H1 (cell line): ENCODE data around the gene TDRD3.

ENCODE experiments used
- CEBPB ChIP-seq: IDR thresholded peaks from 2 replicates; pipeline ENCODE4 v1.6.1; 2012; ENCODE audit warnings: low read depth, low read length
- CREB1 ChIP-seq: IDR thresholded peaks from 2 replicates; pipeline ENCODE4 v1.6.1; 2012; ENCODE audit warnings: inconsistent platforms
- EP300 ChIP-seq, 2 experiments: IDR thresholded peaks; 1 replicate in 1 of 2; 2 replicates in 1 of 2; pipeline ENCODE4 v1.6.1; 2011 to 2012; ENCODE audit warnings: low read depth in 2 of 2, low read length in 2 of 2, mild to moderate bottlenecking in 2 of 2, borderline replicate concordance in 1 of 2, inconsistent platforms in 1 of 2, moderate library complexity in 1 of 2
- EZH2 ChIP-seq: fragments of 200-600 bp; sonication (generic); IDR thresholded peaks from 2 replicates; pipeline ENCODE4 v1.7.1; 2012; ENCODE audit warnings: low read depth, mild to moderate bottlenecking, moderate library complexity, low read length, inconsistent platforms; ENCODE audit not compliant: severe bottlenecking
- JUN ChIP-seq: IDR thresholded peaks from 2 replicates; pipeline ENCODE4 v1.6.1; 2011; ENCODE audit warnings: low read depth, mild to moderate bottlenecking, improper control_type of control experiment, low read length
- RAD21 ChIP-seq, 2 experiments: IDR thresholded peaks in 1 of 2; conservative IDR thresholded peaks in 1 of 2; 2 replicates each; pipeline ENCODE4 v1.6.1; 2011; ENCODE audit warnings: low read depth in 2 of 2, low read length in 2 of 2, improper control_type of control experiment in 1 of 2, inconsistent platforms in 1 of 2, mild to moderate bottlenecking in 1 of 2, moderate library complexity in 1 of 2
- RBBP5 ChIP-seq: IDR thresholded peaks from 2 replicates; pipeline ENCODE4 v1.7.1; 2012; ENCODE audit warnings: low read depth, mild to moderate bottlenecking, inconsistent platforms, low read length, moderate library complexity, borderline replicate concordance
- TBP ChIP-seq: IDR thresholded peaks from 2 replicates; pipeline ENCODE4 v1.6.1; 2011; ENCODE audit warnings: low read depth, low read length, improper control_type of control experiment
- TF ChIP-seq, protein P1 (sequence below), 3 experiments: IDR thresholded peaks; 1 replicate in 2 of 3; 2 replicates in 1 of 3; pipeline versions ENCODE4 v1.5.1 to v1.6.1; 2011; ENCODE audit warnings: low read length in 3 of 3, mild to moderate bottlenecking in 3 of 3, inconsistent platforms in 2 of 3, low read depth in 1 of 3, moderate library complexity in 1 of 3; ENCODE audit not compliant: insufficient read depth in 1 of 3; ENCODE audit errors: control extremely low read depth in 1 of 3
- TF ChIP-seq, protein P2 (sequence below): fragments of 300-600 bp; sonication (generic); IDR thresholded peaks from 2 replicates; pipeline ENCODE4 v1.7.1; 2012; ENCODE audit warnings: low read length, moderate library complexity, mild to moderate bottlenecking, inconsistent platforms; ENCODE audit not compliant: insufficient replicate concordance
- TF ChIP-seq, protein P3 (sequence below): IDR thresholded peaks from 2 replicates; pipeline ENCODE4 v1.6.1; 2011; ENCODE audit warnings: low read depth, mild to moderate bottlenecking, low read length; ENCODE audit not compliant: insufficient read depth

- no peak for TF ChIP-seq CEBPB
- TF ChIP-seq EZH2: no peak
- no peak for TF ChIP-seq CREB1
- TF ChIP-seq, protein P1, sequence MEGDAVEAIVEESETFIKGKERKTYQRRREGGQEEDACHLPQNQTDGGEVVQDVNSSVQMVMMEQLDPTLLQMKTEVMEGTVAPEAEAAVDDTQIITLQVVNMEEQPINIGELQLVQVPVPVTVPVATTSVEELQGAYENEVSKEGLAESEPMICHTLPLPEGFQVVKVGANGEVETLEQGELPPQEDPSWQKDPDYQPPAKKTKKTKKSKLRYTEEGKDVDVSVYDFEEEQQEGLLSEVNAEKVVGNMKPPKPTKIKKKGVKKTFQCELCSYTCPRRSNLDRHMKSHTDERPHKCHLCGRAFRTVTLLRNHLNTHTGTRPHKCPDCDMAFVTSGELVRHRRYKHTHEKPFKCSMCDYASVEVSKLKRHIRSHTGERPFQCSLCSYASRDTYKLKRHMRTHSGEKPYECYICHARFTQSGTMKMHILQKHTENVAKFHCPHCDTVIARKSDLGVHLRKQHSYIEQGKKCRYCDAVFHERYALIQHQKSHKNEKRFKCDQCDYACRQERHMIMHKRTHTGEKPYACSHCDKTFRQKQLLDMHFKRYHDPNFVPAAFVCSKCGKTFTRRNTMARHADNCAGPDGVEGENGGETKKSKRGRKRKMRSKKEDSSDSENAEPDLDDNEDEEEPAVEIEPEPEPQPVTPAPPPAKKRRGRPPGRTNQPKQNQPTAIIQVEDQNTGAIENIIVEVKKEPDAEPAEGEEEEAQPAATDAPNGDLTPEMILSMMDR (IDR thresholded peaks at IDR 0.05; ENCODE audit: control extremely low read depth in 1 of 3, insufficient read depth in 1 of 3, low read depth in 1 of 3, low read length in 3 of 3): no peak
- no peak for TF ChIP-seq RAD21 (IDR thresholded peaks at IDR 0.05 in 1 of 2, conservative IDR thresholded peaks at IDR 0.05 in 1 of 2; ENCODE audit: low read depth in 2 of 2, low read length in 2 of 2)
- no peak for TF ChIP-seq JUN
- TF ChIP-seq RBBP5: no peak
- TF ChIP-seq EP300 (IDR thresholded peaks at IDR 0.05; ENCODE audit: borderline replicate concordance in 1 of 2, low read depth in 2 of 2, low read length in 2 of 2): no peak
- TF ChIP-seq, protein P2, sequence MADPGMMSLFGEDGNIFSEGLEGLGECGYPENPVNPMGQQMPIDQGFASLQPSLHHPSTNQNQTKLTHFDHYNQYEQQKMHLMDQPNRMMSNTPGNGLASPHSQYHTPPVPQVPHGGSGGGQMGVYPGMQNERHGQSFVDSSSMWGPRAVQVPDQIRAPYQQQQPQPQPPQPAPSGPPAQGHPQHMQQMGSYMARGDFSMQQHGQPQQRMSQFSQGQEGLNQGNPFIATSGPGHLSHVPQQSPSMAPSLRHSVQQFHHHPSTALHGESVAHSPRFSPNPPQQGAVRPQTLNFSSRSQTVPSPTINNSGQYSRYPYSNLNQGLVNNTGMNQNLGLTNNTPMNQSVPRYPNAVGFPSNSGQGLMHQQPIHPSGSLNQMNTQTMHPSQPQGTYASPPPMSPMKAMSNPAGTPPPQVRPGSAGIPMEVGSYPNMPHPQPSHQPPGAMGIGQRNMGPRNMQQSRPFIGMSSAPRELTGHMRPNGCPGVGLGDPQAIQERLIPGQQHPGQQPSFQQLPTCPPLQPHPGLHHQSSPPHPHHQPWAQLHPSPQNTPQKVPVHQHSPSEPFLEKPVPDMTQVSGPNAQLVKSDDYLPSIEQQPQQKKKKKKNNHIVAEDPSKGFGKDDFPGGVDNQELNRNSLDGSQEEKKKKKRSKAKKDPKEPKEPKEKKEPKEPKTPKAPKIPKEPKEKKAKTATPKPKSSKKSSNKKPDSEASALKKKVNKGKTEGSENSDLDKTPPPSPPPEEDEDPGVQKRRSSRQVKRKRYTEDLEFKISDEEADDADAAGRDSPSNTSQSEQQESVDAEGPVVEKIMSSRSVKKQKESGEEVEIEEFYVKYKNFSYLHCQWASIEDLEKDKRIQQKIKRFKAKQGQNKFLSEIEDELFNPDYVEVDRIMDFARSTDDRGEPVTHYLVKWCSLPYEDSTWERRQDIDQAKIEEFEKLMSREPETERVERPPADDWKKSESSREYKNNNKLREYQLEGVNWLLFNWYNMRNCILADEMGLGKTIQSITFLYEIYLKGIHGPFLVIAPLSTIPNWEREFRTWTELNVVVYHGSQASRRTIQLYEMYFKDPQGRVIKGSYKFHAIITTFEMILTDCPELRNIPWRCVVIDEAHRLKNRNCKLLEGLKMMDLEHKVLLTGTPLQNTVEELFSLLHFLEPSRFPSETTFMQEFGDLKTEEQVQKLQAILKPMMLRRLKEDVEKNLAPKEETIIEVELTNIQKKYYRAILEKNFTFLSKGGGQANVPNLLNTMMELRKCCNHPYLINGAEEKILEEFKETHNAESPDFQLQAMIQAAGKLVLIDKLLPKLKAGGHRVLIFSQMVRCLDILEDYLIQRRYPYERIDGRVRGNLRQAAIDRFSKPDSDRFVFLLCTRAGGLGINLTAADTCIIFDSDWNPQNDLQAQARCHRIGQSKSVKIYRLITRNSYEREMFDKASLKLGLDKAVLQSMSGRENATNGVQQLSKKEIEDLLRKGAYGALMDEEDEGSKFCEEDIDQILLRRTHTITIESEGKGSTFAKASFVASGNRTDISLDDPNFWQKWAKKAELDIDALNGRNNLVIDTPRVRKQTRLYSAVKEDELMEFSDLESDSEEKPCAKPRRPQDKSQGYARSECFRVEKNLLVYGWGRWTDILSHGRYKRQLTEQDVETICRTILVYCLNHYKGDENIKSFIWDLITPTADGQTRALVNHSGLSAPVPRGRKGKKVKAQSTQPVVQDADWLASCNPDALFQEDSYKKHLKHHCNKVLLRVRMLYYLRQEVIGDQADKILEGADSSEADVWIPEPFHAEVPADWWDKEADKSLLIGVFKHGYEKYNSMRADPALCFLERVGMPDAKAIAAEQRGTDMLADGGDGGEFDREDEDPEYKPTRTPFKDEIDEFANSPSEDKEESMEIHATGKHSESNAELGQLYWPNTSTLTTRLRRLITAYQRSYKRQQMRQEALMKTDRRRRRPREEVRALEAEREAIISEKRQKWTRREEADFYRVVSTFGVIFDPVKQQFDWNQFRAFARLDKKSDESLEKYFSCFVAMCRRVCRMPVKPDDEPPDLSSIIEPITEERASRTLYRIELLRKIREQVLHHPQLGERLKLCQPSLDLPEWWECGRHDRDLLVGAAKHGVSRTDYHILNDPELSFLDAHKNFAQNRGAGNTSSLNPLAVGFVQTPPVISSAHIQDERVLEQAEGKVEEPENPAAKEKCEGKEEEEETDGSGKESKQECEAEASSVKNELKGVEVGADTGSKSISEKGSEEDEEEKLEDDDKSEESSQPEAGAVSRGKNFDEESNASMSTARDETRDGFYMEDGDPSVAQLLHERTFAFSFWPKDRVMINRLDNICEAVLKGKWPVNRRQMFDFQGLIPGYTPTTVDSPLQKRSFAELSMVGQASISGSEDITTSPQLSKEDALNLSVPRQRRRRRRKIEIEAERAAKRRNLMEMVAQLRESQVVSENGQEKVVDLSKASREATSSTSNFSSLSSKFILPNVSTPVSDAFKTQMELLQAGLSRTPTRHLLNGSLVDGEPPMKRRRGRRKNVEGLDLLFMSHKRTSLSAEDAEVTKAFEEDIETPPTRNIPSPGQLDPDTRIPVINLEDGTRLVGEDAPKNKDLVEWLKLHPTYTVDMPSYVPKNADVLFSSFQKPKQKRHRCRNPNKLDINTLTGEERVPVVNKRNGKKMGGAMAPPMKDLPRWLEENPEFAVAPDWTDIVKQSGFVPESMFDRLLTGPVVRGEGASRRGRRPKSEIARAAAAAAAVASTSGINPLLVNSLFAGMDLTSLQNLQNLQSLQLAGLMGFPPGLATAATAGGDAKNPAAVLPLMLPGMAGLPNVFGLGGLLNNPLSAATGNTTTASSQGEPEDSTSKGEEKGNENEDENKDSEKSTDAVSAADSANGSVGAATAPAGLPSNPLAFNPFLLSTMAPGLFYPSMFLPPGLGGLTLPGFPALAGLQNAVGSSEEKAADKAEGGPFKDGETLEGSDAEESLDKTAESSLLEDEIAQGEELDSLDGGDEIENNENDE: no peak
- no peak for TF ChIP-seq TBP
- TF ChIP-seq, protein P3, sequence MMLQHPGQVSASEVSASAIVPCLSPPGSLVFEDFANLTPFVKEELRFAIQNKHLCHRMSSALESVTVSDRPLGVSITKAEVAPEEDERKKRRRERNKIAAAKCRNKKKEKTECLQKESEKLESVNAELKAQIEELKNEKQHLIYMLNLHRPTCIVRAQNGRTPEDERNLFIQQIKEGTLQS: no peak
These were observed 38.6 kb upstream of the TDRD3 start for GRCh38 chr13:60358453-60358852.
